Fibroblast of the aortic adventitia (primary cell): ENCODE measurements around the gene CARD10. TPM values are rescaled to one million over a fixed set of nuclear protein-coding genes. Genes with fewer than 3 reads are reported as not detected.
"Not testable (repeated sequence)": the region's sequence is repeated elsewhere in the genome, so short reads cannot be mapped to it uniquely, and the experiment has no call there.

ENCODE experiments used
- DNase-seq: peaks from one replicate; pipeline ENCODE4 v3.0.0-alpha.2; 2010; ENCODE audit warnings: low read depth
- H3K4me3 ChIP-seq: 2 replicates; pipeline ENCODE4 v1.5.1; 2011; ENCODE audit warnings: low read depth, mild to moderate bottlenecking, control low read depth, low read length, moderate library complexity
- CTCF ChIP-seq: IDR thresholded peaks from 2 replicates; pipeline ENCODE4 v1.5.1; 2011; ENCODE audit warnings: mild to moderate bottlenecking, low read length, control low read depth, inconsistent platforms; ENCODE audit not compliant: insufficient read depth
- total RNA-seq: library from RNA; depleted of rRNA; stranded (reverse); fragments of >200 nt; gene quantifications from 2 replicates; pipeline ENCODE4 v1.2.3, GENCODE V29; 2012; ENCODE audit warnings: low replicate concordance

CARD10 gene
- total RNA-seq, 1 donor = 13.1 TPM

GRCh38 chr22:37471727-37472417 is 47.3 kb downstream of the CARD10 start:
- TF ChIP-seq CTCF = no peak
- H3K4me3 ChIP-seq = no peak overlapping the region
- no peak for DNase-seq

GRCh38 chr22:37470087-37470445 is 49.1 kb downstream of the CARD10 start:
- no peak for DNase-seq
- H3K4me3 ChIP-seq = no peak overlapping the region
- TF ChIP-seq CTCF = no peak

GRCh38 chr22:37469416-37470086 is 49.7 kb downstream of the CARD10 start:
- TF ChIP-seq CTCF = no peak
- no peak for DNase-seq
- H3K4me3 ChIP-seq = no peak overlapping the region

- not testable (repeated sequence) for DNase-seq
Observed at GRCh38 chr22:37468201-37468695, 51.0 kb downstream of the CARD10 start.

GRCh38 chr22:37467391-37467955 is 51.7 kb downstream of the CARD10 start:
- no peak for DNase-seq
- no peak for TF ChIP-seq CTCF
- H3K4me3 ChIP-seq = no peak overlapping the region

More at GRCh38 chr22:37468201-37468695, 51.0 kb downstream of the CARD10 start:
- H3K4me3 ChIP-seq = not testable (repeated sequence)

- no peak for DNase-seq
- TF ChIP-seq CTCF = no peak
- no peak overlapping the region for H3K4me3 ChIP-seq
Observed at GRCh38 chr22:37464181-37464580, 55.0 kb downstream of the CARD10 start.

- no peak overlapping the region for H3K4me3 ChIP-seq
- TF ChIP-seq CTCF = no peak
- peak; percentile 57 for DNase-seq
Observed at GRCh38 chr22:37462983-37463382, 56.2 kb downstream of the CARD10 start.
